Skeletal muscle satellite cell (primary cell): ENCODE data around the gene S100A3.
"Not testable (repeated sequence)": the region's sequence is repeated elsewhere in the genome, so short reads cannot be mapped to it uniquely, and the experiment has no call there.

Source experiments
- H3K27me3 ChIP-seq: 2 replicates; pipeline ENCODE4 v1.7.0; 2013; ENCODE audit warnings: low read length; ENCODE audit not compliant: control insufficient read depth, insufficient read depth
- H3K36me3 ChIP-seq: 2 replicates; pipeline ENCODE4 v1.7.0; 2013; ENCODE audit warnings: mild to moderate bottlenecking, control low read depth, low read length; ENCODE audit not compliant: insufficient read depth
- H3K4me1 ChIP-seq: 2 replicates; pipeline ENCODE4 v1.7.0; 2013; ENCODE audit warnings: low read length; ENCODE audit not compliant: control insufficient read depth, insufficient read depth
- H3K4me2 ChIP-seq: 2 replicates; pipeline ENCODE4 v1.7.0; 2013; ENCODE audit warnings: mild to moderate bottlenecking, low read length
- H3K4me3 ChIP-seq: 2 replicates; pipeline ENCODE4 v1.7.0; 2013; ENCODE audit warnings: low read length
- H3K9ac ChIP-seq: 2 replicates; pipeline ENCODE4 v1.7.0; 2013; ENCODE audit warnings: mild to moderate bottlenecking, low read depth, low read length, moderate library complexity
- H3K9me3 ChIP-seq: replicated peaks from 2 replicates; pipeline ENCODE4 v1.7.0; 2013; ENCODE audit warnings: mild to moderate bottlenecking, control low read depth, low read length

The S100A3 gene

DNA sequence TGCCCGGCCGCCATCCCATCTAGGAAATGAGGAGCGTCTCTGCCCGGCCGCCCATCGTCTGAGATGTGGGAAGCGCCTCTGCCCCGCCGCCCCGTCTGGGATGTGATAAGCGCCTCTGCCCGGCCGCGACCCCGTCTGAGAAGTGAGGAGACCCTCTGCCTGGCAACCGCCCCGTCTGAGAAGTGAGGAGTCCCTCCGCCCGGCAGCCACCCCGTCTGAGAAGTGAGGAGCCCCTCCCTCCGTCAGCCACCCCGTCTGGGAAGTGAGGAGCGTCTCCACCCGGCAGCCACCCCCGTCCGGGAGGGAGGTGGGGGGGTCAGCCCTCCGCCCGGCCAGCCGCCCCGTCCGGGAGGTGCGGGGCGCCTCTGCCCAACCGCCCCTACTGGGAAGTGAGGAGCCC, 33.8 kb upstream of the S100A3 start:
- H3K27me3 ChIP-seq, H3K9me3 ChIP-seq, H3K4me2 ChIP-seq, H3K4me3 ChIP-seq, H3K36me3 ChIP-seq, H3K9ac ChIP-seq: not testable (repeated sequence)
- peaks cover 16% of the 10 kb centered on the region for H3K4me1 ChIP-seq

DNA sequence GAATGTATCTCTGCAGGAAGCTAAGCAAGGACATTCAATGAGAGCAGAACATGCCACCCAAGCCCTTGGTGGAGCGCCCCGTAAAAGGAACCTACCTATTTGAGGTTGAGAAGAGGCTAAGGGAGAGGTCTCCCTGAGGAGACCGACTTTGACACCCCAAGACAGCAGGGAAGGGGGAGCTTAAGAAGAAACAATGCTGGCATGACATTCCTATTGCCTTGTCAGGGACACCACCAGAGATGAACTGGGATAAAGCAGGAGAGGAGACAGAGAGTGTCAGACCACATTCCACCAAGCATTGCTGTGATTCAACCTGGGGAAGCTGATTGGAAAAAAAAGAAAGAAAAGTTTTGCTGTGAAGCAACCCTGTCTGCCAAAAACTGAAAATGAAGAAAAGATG, 29.9 kb upstream of the S100A3 start:
- Histone ChIP-seq H3K4me1 (peaks cover 16% of the 10 kb centered on the region), H3K4me3 (no peak overlapping the region), H3K4me2 (no peak overlapping the region), H3K36me3 (no peaks in the 10 kb centered on the region), H3K9ac (no peak overlapping the region), H3K9me3 (no peaks in the 10 kb centered on the region), H3K27me3 (no peaks in the 10 kb centered on the region)

DNA sequence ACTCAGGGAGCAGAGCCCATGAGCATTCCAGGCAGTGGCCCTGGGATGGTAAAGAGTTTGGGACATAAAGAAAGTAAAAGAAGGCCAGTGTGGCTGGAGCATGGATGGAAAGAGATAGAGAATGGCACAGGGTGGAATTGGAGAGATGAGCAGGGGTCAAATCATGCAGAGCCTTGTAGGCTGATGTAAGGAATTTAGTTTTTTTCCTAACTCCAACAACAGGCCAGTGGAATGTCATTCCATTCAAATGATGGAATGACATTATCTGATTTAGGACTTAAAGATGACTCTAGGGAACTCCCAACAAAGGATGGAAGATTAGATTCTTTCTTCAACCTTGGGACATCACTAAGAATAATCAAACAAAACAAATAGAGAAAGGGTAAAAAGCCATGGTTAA, 29.4 kb upstream of the S100A3 start:
- no peak overlapping the region for H3K4me2 ChIP-seq
- peaks cover 15% of the 10 kb centered on the region for H3K4me1 ChIP-seq
- H3K4me3 ChIP-seq: no peak overlapping the region

DNA sequence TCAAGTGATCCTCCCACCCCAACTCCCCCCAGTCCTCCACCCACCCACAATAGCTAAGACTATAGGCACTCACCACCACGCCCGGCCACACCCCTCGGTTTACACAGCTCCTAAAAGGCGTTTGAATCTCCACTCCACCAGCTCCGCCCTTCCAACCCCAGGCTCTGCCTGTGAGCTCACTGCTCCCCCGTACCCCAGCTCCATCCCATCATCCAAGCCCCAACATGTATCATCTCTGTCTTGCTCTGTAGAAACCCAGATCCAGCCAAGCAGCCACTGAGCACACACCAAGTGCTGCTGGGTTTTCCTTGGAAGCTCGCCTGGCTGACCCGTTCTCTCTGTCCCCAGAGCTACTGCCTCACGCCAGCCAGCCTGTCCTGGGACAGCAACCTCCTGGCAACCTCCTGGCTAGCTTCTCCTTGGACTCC, 28.6 kb upstream of the S100A3 start:
- Histone ChIP-seq H3K4me1 (peaks cover 22% of the 10 kb centered on the region), H3K36me3 (no peaks in the 10 kb centered on the region), H3K4me3 (no peak overlapping the region), H3K9ac (no peak overlapping the region), H3K9me3 (no peaks in the 10 kb centered on the region), H3K27me3 (no peaks in the 10 kb centered on the region), H3K4me2 (peak overlapping the region; percentile 23)

More for the DNA sequence above, 29.4 kb upstream of the S100A3 start:
- H3K9me3 ChIP-seq: no peaks in the 10 kb centered on the region
- no peak overlapping the region for H3K9ac ChIP-seq
- H3K36me3 ChIP-seq: no peaks in the 10 kb centered on the region
- H3K27me3 ChIP-seq: no peaks in the 10 kb centered on the region

DNA sequence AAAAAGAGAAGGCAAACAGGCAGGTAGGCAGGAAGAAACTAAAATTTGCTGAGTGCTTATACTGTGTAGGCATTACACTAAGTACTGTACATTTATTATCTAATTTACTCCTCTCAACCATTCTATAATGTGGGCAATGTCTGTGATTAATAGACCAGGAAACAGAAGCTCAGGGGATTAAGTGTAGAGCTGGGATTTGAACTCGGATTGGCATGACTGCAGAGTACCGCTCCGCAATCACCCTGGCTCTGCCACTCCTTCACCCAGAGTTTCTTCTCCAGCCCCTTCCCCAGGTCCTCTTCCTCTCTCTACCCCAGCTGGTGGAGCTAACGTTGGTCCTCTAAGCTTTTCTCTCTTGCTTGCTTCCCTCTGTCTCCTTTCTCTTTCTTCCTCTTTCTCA, 28.1 kb upstream of the S100A3 start:
- Histone ChIP-seq H3K9me3 (no peaks in the 10 kb centered on the region), H3K9ac (no peak overlapping the region), H3K4me2 (no peak overlapping the region), H3K36me3 (no peaks in the 10 kb centered on the region), H3K4me1 (peaks cover 25% of the 10 kb centered on the region), H3K27me3 (no peaks in the 10 kb centered on the region), H3K4me3 (no peak overlapping the region)

DNA sequence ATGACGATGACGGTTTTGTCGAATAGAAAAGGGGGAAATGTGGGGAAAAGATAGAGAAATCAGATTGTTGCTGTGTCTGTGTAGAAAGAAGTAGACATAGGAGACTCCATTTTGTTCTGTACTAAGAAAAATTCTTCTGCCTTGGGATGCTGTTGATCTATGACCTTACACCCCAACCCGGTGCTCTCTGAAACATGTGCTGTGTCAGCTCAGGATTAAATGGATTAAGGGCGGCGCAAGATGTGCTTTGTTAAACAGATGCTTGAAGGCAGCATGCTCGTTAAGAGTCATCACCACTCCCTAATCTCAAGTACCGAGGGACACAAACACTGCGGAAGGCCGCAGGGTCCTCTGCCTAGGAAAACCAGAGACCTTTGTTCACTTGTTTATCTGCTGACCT, 26.4 kb upstream of the S100A3 start:
- not testable (repeated sequence) for H3K36me3 ChIP-seq, H3K9me3 ChIP-seq, H3K4me2 ChIP-seq, H3K9ac ChIP-seq, H3K27me3 ChIP-seq, H3K4me3 ChIP-seq
- peaks cover 33% of the 10 kb centered on the region for H3K4me1 ChIP-seq

DNA sequence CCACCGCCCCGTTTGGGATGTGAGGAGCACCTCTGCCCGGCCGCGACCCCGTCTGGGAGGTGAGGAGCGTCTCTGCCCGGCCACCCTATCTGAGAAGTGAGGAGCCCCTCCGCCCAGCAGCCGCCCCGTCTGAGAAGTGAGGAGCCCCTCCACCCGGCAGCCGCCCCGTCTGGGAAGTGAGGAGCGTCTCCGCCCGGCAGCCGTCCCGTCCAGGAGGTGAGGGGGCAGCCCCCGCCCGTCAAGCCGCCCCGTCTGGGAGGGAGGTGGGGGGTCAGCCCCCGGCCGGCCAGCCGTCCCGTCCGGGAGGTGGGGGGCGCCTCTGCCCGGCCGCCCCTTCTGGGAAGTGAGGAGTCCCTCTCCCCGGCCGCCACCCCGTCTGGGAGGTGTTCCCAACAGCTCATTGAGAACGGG, 26.0 kb upstream of the S100A3 start:
- not testable (repeated sequence) for H3K9ac ChIP-seq, H3K9me3 ChIP-seq, H3K4me2 ChIP-seq, H3K36me3 ChIP-seq, H3K27me3 ChIP-seq, H3K4me3 ChIP-seq
- H3K4me1 ChIP-seq: peaks cover 33% of the 10 kb centered on the region

DNA sequence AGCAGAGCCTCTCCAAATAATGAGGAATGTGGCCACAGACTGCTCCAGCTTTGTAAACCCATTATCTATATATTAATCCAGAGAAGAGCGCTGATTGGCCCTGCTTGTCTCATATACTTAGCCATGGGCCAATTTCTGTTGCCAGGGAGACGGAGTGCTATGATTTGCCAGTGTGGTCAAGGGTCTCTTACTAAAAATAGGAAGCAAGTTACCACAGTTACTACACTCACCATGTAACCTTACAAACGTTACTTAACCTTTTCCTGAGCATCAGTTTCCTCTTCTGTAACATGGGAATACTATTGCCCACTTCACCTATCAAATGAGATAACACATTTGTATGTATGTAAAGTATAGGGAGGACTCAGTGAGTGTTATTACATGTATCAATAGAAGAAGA, 24.3 kb upstream of the S100A3 start:
- Histone ChIP-seq H3K9me3 (no peaks in the 10 kb centered on the region), H3K36me3 (no peaks in the 10 kb centered on the region), H3K4me3 (no peak overlapping the region), H3K4me2 (peak overlapping the region; percentile 73), H3K27me3 (no peaks in the 10 kb centered on the region), H3K4me1 (peaks cover 34% of the 10 kb centered on the region), H3K9ac (peak overlapping the region; percentile 53)

DNA sequence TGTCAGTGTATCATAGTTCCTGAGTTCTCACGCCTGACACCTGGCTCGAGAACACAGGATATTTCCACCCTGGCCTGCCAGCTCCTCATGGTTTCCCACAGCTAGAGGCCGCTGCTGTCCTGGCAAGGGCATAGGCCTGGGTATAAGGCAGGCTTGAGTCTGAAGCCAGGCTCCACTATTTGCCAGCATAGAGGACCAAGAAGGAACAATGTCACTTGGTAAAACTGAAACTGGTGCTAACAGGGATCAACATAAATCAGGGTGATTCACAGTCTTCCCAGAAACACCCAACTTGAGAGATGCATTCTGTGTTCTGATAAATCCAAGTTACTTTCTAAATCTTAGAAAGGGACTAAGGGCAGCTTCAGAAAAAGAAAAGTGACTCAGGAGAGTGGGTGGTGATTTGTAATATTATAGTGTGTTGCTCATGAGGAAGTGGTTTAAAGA, 23.5 kb upstream of the S100A3 start:
- Histone ChIP-seq H3K4me3 (peak overlapping the region; percentile 24), H3K9ac (peak overlapping the region; percentile 53)

DNA sequence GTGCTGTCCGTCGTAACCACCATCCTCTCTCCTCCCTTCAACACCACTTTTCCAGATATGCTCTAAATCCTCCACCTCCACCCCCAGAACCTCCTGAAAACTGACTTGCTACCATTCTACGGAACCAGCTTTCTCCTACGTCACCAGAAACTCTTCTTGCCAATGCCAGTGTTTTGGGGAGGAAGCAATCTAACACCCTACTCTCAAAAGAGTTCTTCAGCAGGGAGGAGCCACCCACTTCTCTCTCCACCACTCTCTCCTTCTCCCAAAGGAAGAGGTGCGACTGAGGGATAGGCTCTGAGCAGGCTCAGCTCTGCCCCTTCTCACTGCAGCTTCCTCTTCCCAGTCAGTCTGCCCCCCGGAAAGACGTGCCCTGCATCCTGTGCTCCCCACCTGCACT, 22.6 kb upstream of the S100A3 start:
- Histone ChIP-seq H3K4me2 (peak overlapping the region; percentile 73), H3K9me3 (no peaks in the 10 kb centered on the region), H3K4me1 (peaks cover 42% of the 10 kb centered on the region), H3K4me3 (no peak overlapping the region), H3K36me3 (no peaks in the 10 kb centered on the region), H3K9ac (peak overlapping the region; percentile 53), H3K27me3 (no peaks in the 10 kb centered on the region)

More for the DNA sequence above, 23.5 kb upstream of the S100A3 start:
- Histone ChIP-seq H3K4me2 (peak overlapping the region; percentile 73), H3K36me3 (no peaks in the 10 kb centered on the region), H3K4me1 (peaks cover 34% of the 10 kb centered on the region), H3K9me3 (no peaks in the 10 kb centered on the region), H3K27me3 (no peaks in the 10 kb centered on the region)

DNA sequence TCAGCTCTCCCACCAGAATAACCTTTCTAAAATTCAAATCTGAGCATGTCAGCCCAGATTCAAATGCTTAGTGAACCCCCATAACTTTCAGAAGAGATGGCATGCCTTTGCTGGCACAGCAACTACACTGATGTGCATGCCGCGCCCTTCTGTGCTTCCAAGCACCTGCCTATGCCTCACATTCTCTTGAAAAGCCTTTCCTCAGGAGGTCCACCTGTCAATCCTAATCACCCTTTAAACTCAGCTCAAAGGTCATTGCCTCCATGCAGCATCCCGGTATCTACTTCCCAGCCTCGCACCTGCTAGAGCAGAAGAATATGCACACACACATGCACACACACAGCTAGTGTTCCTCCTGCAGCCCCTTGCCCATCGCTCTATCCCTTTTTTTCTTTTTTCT, 21.8 kb upstream of the S100A3 start:
- Histone ChIP-seq H3K27me3 (no peaks in the 10 kb centered on the region), H3K4me2 (no peak overlapping the region), H3K4me1 (peaks cover 49% of the 10 kb centered on the region), H3K9me3 (no peaks in the 10 kb centered on the region), H3K36me3 (no peaks in the 10 kb centered on the region), H3K4me3 (no peak overlapping the region), H3K9ac (no peak overlapping the region)

DNA sequence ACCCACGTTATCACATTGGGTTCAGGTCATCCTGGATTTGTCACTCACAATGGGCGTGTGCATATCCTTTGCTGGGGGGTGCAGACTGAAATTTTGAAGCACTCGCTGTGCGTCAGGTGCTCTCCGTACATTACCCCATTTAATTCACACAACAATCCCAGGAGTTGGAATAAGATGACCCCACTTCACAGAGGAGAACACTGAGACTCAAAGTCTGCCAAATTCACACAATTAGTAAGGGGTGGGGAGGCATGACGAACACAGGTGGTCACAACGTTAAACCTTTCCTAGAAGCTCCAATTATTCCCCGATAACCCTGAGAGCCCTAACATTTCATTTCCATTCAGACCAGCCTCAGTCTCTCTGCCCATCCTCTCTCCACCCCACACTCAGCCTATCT, 20.4 kb upstream of the S100A3 start:
- no peaks in the 10 kb centered on the region for H3K27me3 ChIP-seq
- H3K4me3 ChIP-seq: no peak overlapping the region
- no peaks in the 10 kb centered on the region for H3K9me3 ChIP-seq
- H3K4me2 ChIP-seq: no peak overlapping the region
- H3K4me1 ChIP-seq: peaks cover 61% of the 10 kb centered on the region
- H3K9ac ChIP-seq: no peak overlapping the region
- H3K36me3 ChIP-seq: no peaks in the 10 kb centered on the region
